ENCODE data around the gene SLC39A13.
A peak's percentile ranks its signal among the peaks of the same experiment; 100 is the strongest.

SLC39A13 gene

GRCh38 chr11:47366020-47366490, 42.3 kb upstream of the SLC39A13 start:
- H3K4me3 ChIP-seq (replicated peaks in 1 of 2; ENCODE audit: low read depth in 2 of 2, low read length in 2 of 2), result no peak overlapping the region
- no peak for TF ChIP-seq CTCF (IDR thresholded peaks at IDR 0.05; ENCODE audit: low read depth, low read length)
- no peak for DNase-seq (ENCODE audit: low read depth in 2 of 2)

GRCh38 chr11:47369676-47370075, 38.7 kb upstream of the SLC39A13 start:
- no peak for TF ChIP-seq CTCF (IDR thresholded peaks at IDR 0.05; ENCODE audit: low read depth, low read length)
- no peak for DNase-seq (ENCODE audit: low read depth in 2 of 2)
- H3K4me3 ChIP-seq (replicated peaks in 1 of 2; ENCODE audit: low read depth in 2 of 2, low read length in 2 of 2), result no peak overlapping the region

- no peak for TF ChIP-seq CTCF (IDR thresholded peaks at IDR 0.05; ENCODE audit: low read depth, low read length)
- no peak overlapping the region for H3K4me3 ChIP-seq (replicated peaks in 1 of 2; ENCODE audit: low read depth in 2 of 2, low read length in 2 of 2)
- no peak for DNase-seq (ENCODE audit: low read depth in 2 of 2)
Observed at GRCh38 chr11:47372422-47372821, 36.0 kb upstream of the SLC39A13 start.

DNA sequence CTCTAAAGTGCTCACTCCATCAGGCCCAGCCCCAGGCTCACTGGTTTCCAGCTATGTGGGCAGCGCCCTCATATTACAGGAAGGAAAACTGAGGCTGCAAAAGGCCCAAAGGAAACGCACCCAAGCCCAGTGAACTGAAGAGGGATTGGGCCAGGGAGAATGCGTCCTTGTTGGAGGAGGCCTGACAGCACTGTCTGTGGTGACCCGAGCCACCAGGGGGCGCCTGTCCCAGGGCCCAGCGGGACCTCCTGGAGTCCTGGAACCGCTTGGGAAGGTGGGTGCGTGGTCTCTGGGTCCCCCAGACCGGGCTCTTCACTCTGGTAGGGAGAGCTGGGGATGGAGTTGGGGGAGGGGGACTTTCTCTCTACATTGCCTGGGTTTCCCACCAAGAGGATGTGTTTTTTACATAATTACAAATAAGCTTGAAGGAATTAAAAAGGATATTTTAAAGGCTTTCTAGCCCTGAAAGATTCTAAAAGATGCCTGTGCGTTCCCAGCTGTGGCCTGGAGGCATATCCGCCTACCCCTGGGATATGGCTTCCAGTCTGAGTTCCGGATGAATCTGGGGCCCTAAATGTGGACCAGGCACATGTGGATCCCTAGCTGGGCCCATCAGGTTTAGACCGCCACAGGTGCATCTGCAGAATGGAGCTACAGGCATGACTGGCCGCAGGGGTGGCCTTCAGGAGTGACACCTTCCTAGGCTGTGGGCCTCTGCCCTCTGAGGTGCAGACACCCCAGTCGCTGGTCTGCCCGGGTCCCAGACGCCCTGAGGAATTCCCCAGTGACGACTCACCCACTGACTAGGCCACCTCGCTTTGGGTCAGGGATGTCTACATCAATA, 34.3 kb upstream of the SLC39A13 start:
- H3K4me3 ChIP-seq (replicated peaks in 1 of 2; ENCODE audit: low read depth in 2 of 2, low read length in 2 of 2), result no peak overlapping the region
- peak; percentile 77 to 78 for DNase-seq (ENCODE audit: low read depth in 2 of 2)
- TF ChIP-seq CTCF (IDR thresholded peaks at IDR 0.05; ENCODE audit: low read depth, low read length), result peak; percentile 99

GRCh38 chr11:47374720-47375019, 33.7 kb upstream of the SLC39A13 start:
- no peak for TF ChIP-seq CTCF (IDR thresholded peaks at IDR 0.05; ENCODE audit: low read depth, low read length)
- no peak for DNase-seq (ENCODE audit: low read depth in 2 of 2)
- no peak overlapping the region for H3K4me3 ChIP-seq (replicated peaks in 1 of 2; ENCODE audit: low read depth in 2 of 2, low read length in 2 of 2)

DNA sequence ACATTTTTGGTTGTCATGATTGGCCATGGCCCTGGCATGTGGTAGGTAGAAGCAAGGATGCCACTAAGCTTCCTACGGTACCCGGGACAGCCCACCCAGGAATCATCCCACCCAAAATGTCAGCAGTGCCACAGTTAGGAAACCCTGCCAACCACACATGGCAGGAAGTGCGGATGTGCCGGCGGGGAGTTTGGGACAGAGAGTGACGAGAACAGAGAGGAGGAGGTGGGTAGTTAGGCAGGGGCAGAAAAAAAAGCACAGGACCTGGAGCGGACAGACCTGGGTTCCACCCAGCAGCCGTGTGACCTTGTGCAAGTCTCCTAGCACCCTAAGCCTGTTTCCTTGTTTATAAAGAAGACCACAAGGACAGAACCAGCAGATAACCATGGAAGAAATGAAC, 33.4 kb upstream of the SLC39A13 start:
- no peak for DNase-seq (ENCODE audit: low read depth in 2 of 2)

More for the DNA sequence above, 33.4 kb upstream of the SLC39A13 start:
- TF ChIP-seq CTCF (IDR thresholded peaks at IDR 0.05; ENCODE audit: low read depth, low read length), result no peak
- no peak overlapping the region for H3K4me3 ChIP-seq (replicated peaks in 1 of 2; ENCODE audit: low read depth in 2 of 2, low read length in 2 of 2)

All from cardiac fibroblast (primary cell).